Calu3 (cell line): ENCODE results near the gene DLGAP1. TPM values are rescaled to one million over a fixed set of nuclear protein-coding genes. Genes with fewer than 3 reads are reported as not detected.

Experiments
- BruUV-seq: library from RNA; stranded (reverse); fragments of 400-500 nt; replicated peaks from 2 replicates; lab custom pipeline; 2021; lab: Mats Ljungman, UMichigan
- CTCF ChIA-PET: fragments of 300-600 bp; sonication (Branson Sonifier 250); formaldehyde crosslinking; loops from one replicate; lab custom pipeline; 2022; ENCODE audit warnings: antibody characterized with exemption; lab: Charles Lee
- DNase-seq: peaks from one replicate; pipeline ENCODE4 v3.0.0; 2022
- H3K27ac Mint-ChIP-seq: one replicate; pipeline ENCODE4 v1.8.0; 2022; ENCODE audit warnings: mixed read lengths; ENCODE audit not compliant: unreplicated experiment
- H3K27me3 Mint-ChIP-seq: one replicate; pipeline ENCODE4 v1.8.0; 2022; ENCODE audit warnings: mixed read lengths; ENCODE audit not compliant: unreplicated experiment
- H3K36me3 Mint-ChIP-seq: one replicate; pipeline ENCODE4 v1.8.0; 2022; ENCODE audit warnings: mild to moderate bottlenecking, moderate library complexity, mixed read lengths; ENCODE audit not compliant: insufficient read depth, unreplicated experiment
- H3K4me1 Mint-ChIP-seq: one replicate; pipeline ENCODE4 v1.8.0; 2022; ENCODE audit warnings: mild to moderate bottlenecking, low read depth, mixed read lengths; ENCODE audit not compliant: unreplicated experiment
- H3K4me3 Mint-ChIP-seq: one replicate; pipeline ENCODE4 v1.8.0; 2022; ENCODE audit warnings: mild to moderate bottlenecking, low read depth, moderate library complexity, mixed read lengths; ENCODE audit not compliant: unreplicated experiment
- H3K9me3 Mint-ChIP-seq: one replicate; pipeline ENCODE4 v1.8.0; 2022; ENCODE audit warnings: low read depth, mixed read lengths; ENCODE audit not compliant: unreplicated experiment
- CTCF ChIP-seq: fragments of 200-600 bp; IDR thresholded peaks from one replicate; pipeline ENCODE4 v1.8.0; 2022; ENCODE audit warnings: antibody characterized with exemption; ENCODE audit not compliant: unreplicated experiment
- intact Hi-C: fragments of 100-400 bp; cut with micrococcal nuclease; formaldehyde crosslinking; loops from one replicate; pipeline ENCODE4 v1.10.0; 2022; ENCODE audit not compliant: unreplicated experiment
- total RNA-seq: library from RNA; stranded (reverse); gene quantifications from 2 replicates; pipeline ENCODE4 v1.2.3, GENCODE V29; 2022

Gene DLGAP1
- total RNA-seq, 1 experiment from 2014 or later = 9.0 TPM

DNA sequence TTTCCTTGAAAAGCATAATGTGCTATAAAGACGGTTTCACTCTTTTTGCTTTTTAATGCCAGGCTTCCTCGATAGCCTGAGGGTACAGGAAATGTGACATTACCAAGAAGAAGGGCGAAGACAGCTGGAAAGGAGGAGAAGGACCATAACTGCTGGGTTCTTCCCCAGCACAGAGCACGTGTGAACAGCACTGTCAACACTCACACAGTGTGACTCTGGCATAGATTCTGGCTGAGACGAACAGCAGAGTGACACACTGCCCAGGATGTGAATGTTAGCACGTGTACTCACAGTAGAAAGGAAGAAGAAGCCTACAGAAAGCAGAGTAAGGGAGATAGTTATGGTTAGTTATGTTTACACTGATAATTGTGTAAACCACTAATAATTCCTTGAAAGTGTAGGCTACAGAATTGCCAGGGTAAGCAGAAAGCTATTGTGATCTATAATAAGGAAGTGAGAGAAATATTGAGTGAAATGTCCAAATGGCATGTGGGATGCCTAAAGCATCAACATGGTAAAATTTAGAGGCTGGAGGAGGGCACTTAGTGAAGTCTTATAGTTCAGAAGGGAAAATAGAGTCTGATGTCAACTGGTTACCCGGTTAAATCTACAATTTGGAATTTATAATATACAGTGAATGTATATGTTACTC lies 198.2 kb downstream of the DLGAP1 start:
- H3K27me3 Mint-ChIP-seq = no peaks in the 10 kb centered on the region
- CTCF ChIA-PET = no interaction called here

DNA sequence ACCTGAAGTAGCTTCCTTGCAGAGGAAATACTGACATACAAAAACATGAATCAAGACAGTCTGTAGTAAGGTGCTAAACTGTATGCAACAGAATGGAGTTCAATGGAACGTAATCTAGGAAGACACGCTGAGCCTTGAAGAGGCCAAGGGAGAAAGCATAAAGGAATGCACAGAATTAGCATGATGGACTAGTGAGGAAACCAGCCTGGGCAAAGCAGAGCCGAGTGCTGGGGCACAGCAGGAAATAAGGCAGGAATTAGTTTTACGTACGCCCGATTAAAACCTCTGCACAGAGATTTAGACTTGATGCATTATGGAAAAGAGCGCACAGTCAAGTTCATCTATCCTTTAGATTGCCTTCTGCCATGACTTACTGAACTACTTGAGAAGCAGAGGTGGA lies 200.3 kb downstream of the DLGAP1 start:
- BruUV-seq = no TSS peak
- CTCF ChIA-PET = no interaction called here
- Mint-ChIP-seq H3K36me3 (no peaks in the 10 kb centered on the region), H3K27ac (no peak overlapping the region), H3K4me3 (no peak overlapping the region), H3K4me1 (no peaks in the 10 kb centered on the region), H3K9me3 (no peaks in the 10 kb centered on the region), H3K27me3 (no peaks in the 10 kb centered on the region)
- no peak for TF ChIP-seq CTCF
- no peak for DNase-seq
- intact Hi-C loops = no loop called here

More for the DNA sequence above, 198.2 kb downstream of the DLGAP1 start:
- Mint-ChIP-seq H3K4me3 (no peak overlapping the region), H3K27ac (no peak overlapping the region), H3K4me1 (no peaks in the 10 kb centered on the region), H3K9me3 (no peaks in the 10 kb centered on the region), H3K36me3 (no peaks in the 10 kb centered on the region)
- intact Hi-C loops = no loop called here
- BruUV-seq = no TSS peak
- TF ChIP-seq CTCF = no peak
- no peak for DNase-seq

DNA sequence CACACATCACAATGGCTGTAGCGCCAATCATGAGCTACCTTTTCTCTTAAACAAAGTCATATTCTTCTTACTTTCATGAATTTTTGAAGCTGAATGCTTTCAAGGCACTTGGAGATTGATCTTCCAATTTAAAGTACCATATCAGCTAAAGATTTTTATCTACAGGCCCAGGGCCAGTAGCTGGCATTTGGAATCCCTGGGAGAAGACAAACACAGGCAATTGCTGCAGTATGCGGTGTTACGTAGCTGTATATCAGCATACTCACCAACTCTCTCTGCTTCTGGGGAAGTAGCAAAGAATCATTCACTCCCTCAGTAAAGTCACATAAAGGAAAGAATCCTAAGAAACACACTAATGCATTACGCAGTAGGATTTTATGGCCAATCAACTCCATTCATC lies 202.3 kb downstream of the DLGAP1 start:
- Mint-ChIP-seq H3K27me3 (no peaks in the 10 kb centered on the region), H3K27ac (no peak overlapping the region), H3K36me3 (no peaks in the 10 kb centered on the region), H3K9me3 (no peaks in the 10 kb centered on the region), H3K4me1 (no peaks in the 10 kb centered on the region), H3K4me3 (no peak overlapping the region)
- intact Hi-C loops = no loop called here
- DNase-seq = no peak
- CTCF ChIA-PET = no interaction called here
- no TSS peak for BruUV-seq
- TF ChIP-seq CTCF = no peak

GRCh38 chr18:4251873-4252272 lies 203.2 kb downstream of the DLGAP1 start:
- H3K36me3 Mint-ChIP-seq = no peaks in the 10 kb centered on the region
- no peak for TF ChIP-seq CTCF
- BruUV-seq = no TSS peak
- H3K27me3 Mint-ChIP-seq = no peaks in the 10 kb centered on the region
- intact Hi-C loops = no loop called here
- H3K4me3 Mint-ChIP-seq = no peak overlapping the region
- H3K27ac Mint-ChIP-seq = no peak overlapping the region
- H3K4me1 Mint-ChIP-seq = no peaks in the 10 kb centered on the region
- no peaks in the 10 kb centered on the region for H3K9me3 Mint-ChIP-seq
- no peak for DNase-seq
- CTCF ChIA-PET = interaction anchor here (0.6 kb wide), 1 partner anchor 250 kb away, joined by 3 read pairs; no protein-coding TSS in a partner anchor
